CD8-positive, alpha-beta memory T cell (primary cell): ENCODE results near the gene ZFP64. TPM values are rescaled to one million over a fixed set of nuclear protein-coding genes. Genes with fewer than 3 reads are reported as not detected.

Experiments used
- CTCF ChIA-PET: fragments of 350-600 bp; sonication (Branson Sonifier 250); formaldehyde crosslinking; loops from one replicate; lab custom pipeline; 2021; ENCODE audit warnings: antibody characterized with exemption; lab: Charles Lee
- POLR2A ChIA-PET: fragments of 350-600 bp; sonication (Branson Sonifier 250); formaldehyde crosslinking; loops from one replicate; lab custom pipeline; 2021; ENCODE audit warnings: antibody characterized with exemption; lab: Charles Lee
- DNase-seq, 5 donors: peaks; one replicate each; pipeline versions ENCODE4 v3.0.0 to v3.0.0-alpha.2; 2020 to 2022; ENCODE audit warnings: mixed read lengths in 1 of 5
- H3K27ac ChIP-seq: one replicate; pipeline ENCODE4 v1.7.0; 2013; ENCODE audit warnings: low read depth, mild to moderate bottlenecking, low read length, moderate library complexity
- H3K27me3 ChIP-seq: 2 replicates; pipeline ENCODE4 v1.7.0; 2013; ENCODE audit warnings: low read length, mild to moderate bottlenecking; ENCODE audit not compliant: insufficient read depth, poor library complexity, severe bottlenecking
- H3K36me3 ChIP-seq: 2 replicates; pipeline ENCODE4 v1.7.0; 2013; ENCODE audit warnings: mild to moderate bottlenecking, low read length, moderate library complexity; ENCODE audit not compliant: insufficient read depth
- H3K4me1 ChIP-seq: 2 replicates; pipeline ENCODE4 v1.7.0; 2013; ENCODE audit warnings: mild to moderate bottlenecking, low read length, moderate library complexity; ENCODE audit not compliant: insufficient read depth
- H3K4me3 ChIP-seq: 2 replicates; pipeline ENCODE4 v1.7.0; 2013; ENCODE audit warnings: mild to moderate bottlenecking, low read length
- H3K9me3 ChIP-seq: 2 replicates; pipeline ENCODE4 v1.7.0; 2013; ENCODE audit warnings: mild to moderate bottlenecking, low read length
- H3K27ac Mint-ChIP-seq, 8 donors: one replicate each; pipeline ENCODE4 v1.8.0; 2020 to 2021; ENCODE audit warnings: mixed read lengths in 8 of 8, mild to moderate bottlenecking in 6 of 8, inconsistent platforms in 3 of 8, moderate library complexity in 3 of 8
- H3K27me3 Mint-ChIP-seq, 2 donors: one replicate each; pipeline ENCODE4 v1.8.0; 2020 to 2021; ENCODE audit warnings: mixed read lengths in 2 of 2, mild to moderate bottlenecking in 1 of 2, moderate library complexity in 1 of 2
- H3K36me3 Mint-ChIP-seq, 3 donors: one replicate each; pipeline ENCODE4 v1.8.0; 2020 to 2021; ENCODE audit warnings: mixed read lengths in 3 of 3, inconsistent platforms in 1 of 3, mild to moderate bottlenecking in 1 of 3
- H3K4me1 Mint-ChIP-seq, 3 donors: one replicate each; pipeline ENCODE4 v1.8.0; 2020 to 2021; ENCODE audit warnings: mixed read lengths in 3 of 3, inconsistent platforms in 1 of 3, mild to moderate bottlenecking in 1 of 3
- H3K4me3 Mint-ChIP-seq, 7 donors: one replicate each; pipeline ENCODE4 v1.8.0; 2020 to 2021; ENCODE audit warnings: mixed read lengths in 7 of 7, mild to moderate bottlenecking in 6 of 7, moderate library complexity in 4 of 7, inconsistent platforms in 2 of 7
- H3K9me3 Mint-ChIP-seq, 5 donors: one replicate each; pipeline ENCODE4 v1.8.0; 2020 to 2022; ENCODE audit warnings: mixed read lengths in 5 of 5, mild to moderate bottlenecking in 3 of 5, moderate library complexity in 2 of 5, inconsistent platforms in 1 of 5
- polyA plus RNA-seq: library from polyadenylated mRNA; unstranded; fragments of 300-500 nt; fragmentation: Illumina TruSeq; gene quantifications from one replicate; pipeline ENCODE4 v1.2.3, GENCODE V29; 2021
- total RNA-seq, 2 experiments: library from RNA; stranded (reverse); gene quantifications; one replicate each; pipeline ENCODE4 v1.2.3, GENCODE V29; 2021

ZFP64 gene
- total RNA-seq, result 10 to 100 TPM; 11.6 to 11.9 TPM
- 11.1 TPM for polyA plus RNA-seq

DNA sequence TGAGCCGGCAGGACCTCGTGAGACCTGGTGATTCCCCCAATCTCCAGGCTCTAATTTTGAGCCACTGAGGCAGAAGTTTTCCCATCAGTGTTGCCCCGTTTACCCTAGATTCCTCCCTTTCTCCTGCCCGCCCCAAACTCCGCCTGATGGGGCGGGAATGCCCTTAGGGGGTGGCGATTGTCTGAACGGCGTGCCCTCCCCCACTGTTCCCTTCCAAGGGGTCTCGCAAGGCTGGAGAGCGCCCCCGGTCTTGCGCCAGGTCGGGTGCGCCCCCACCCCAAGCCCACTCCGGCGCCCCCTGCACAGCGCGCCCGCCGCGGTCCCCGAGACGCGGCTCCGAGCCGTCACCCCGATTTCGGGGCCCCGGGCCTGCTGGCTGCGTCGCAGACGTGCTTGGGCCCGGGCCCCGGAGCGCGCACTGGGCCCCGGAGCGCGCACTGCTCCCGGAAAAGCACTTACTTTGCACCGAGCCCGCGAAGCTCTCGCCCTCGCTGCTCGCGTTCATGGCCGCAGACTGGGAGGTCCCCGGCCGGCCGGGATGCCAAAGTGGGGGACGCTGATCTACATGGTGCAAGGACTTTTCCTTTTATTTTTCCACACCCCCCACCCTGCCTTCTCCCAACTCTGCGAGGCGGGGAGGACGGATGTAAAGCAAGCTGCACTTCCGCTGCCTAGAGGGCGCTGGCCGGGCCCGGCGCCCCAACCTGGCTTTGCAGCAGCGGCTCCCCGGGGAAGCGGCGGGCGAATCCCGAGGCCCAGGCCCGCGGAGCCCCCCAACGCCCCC is at the start of gene ZFP64:
TSS of gene ZFP64 (minus strand) at position 648 of the 784 bp plus-strand sequence. CDS start at position 505, 143 bp downstream.
- peaks cover 17% of the 10 kb centered on the region for H3K4me1 ChIP-seq
- H3K27me3 Mint-ChIP-seq, result no peaks in the 10 kb centered on the region
- no peaks in the 10 kb centered on the region for H3K9me3 ChIP-seq
- POLR2A ChIA-PET, result interaction anchor here (0.6 kb wide), 1 partner anchor 524 kb away, joined by 3 read pairs; no protein-coding TSS in a partner anchor
- H3K4me3 ChIP-seq, result peak within 1 kb of the TSS; percentile 79
- H3K27ac ChIP-seq, result peak within 1 kb of the TSS; percentile 66
- H3K4me3 Mint-ChIP-seq, result peak within 1 kb of the TSS; percentile 88 to 98 (median 95)
- H3K36me3 ChIP-seq, result no peaks in the 10 kb centered on the region
- no peaks in the 10 kb centered on the region for H3K9me3 Mint-ChIP-seq
- DNase-seq, result peak; percentile 51 to 86 (median 77)
- peaks cover 20 to 26% (median 25%) of the 10 kb centered on the region in 3 donors for H3K4me1 Mint-ChIP-seq
- H3K27ac Mint-ChIP-seq, result peak within 1 kb of the TSS; percentile 72 to 98 (median 94)
- no peaks in the 10 kb centered on the region for H3K27me3 ChIP-seq
- CTCF ChIA-PET, result interaction anchor here (1.1 to 2.2 kb wide), 6 partner anchors 9 to 220 kb away, joined by 4 to 7 read pairs (median 4); no protein-coding TSS in a partner anchor
- peaks cover 0 to 17% (median 3%) of the 10 kb centered on the region in 3 donors for H3K36me3 Mint-ChIP-seq

DNA sequence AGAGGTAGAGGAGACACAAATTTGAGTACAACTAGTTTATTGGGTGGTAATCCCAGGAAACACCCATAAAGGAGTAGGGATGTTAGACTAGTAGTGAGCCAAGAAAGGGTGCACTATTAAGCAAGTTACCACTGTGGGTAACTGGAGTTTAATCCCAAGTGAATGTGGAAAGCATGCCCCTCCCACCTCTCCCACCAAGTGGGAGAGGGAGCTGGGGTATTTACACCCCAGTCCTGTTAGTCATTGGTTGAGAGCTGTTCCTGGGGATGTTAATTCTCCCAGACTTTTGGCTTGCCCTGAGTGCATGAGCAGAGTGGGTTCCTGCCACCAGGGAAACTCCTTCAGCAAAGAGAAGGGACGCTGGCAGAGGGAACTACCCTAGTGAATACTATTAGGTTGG is 49.2 kb upstream of the ZFP64 start:
- Histone ChIP-seq H3K4me1 (no peaks in the 10 kb centered on the region), H3K4me3 (no peak overlapping the region), H3K27ac (no peak overlapping the region), H3K36me3 (no peaks in the 10 kb centered on the region), H3K27me3 (no peaks in the 10 kb centered on the region), H3K9me3 (no peaks in the 10 kb centered on the region)
- Mint-ChIP-seq H3K9me3 (no peaks in the 10 kb centered on the region), H3K36me3 (no peaks in the 10 kb centered on the region), H3K27ac (no peak overlapping the region), H3K27me3 (peaks cover 8 to 16% of the 10 kb centered on the region in 2 donors), H3K4me1 (no peaks in the 10 kb centered on the region), H3K4me3 (no peak overlapping the region)
- CTCF ChIA-PET, result interaction anchor here (1.0 kb wide), 1 partner anchor 71 kb away, joined by 3 read pairs; no protein-coding TSS in a partner anchor
- POLR2A ChIA-PET, result interaction anchor here (0.7 kb wide), 1 partner anchor 303 kb away, joined by 3 read pairs; no protein-coding TSS in a partner anchor
- DNase-seq, result no peak

DNA sequence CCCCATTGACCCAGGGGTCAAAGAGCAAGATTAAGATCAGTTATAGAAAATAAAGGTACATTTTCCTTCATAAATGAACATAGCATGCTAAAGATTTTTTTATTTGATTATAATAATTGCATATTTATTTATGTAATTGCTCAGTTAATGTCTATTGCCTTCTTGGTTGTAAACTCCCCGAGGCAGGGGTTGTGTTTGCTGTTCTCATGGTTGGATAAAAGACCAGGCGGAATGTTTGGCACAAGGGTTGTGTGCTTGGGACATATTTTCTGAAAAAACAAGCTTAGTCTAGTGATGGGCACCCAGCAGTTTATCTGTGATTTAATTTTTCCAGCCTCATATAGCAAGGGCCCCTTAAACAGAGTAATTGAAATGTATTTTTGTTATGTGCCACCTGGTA is 47.5 kb upstream of the ZFP64 start:
- no peak overlapping the region for H3K4me3 ChIP-seq
- no peaks in the 10 kb centered on the region for H3K36me3 Mint-ChIP-seq
- POLR2A ChIA-PET, result no interaction called here

DNA sequence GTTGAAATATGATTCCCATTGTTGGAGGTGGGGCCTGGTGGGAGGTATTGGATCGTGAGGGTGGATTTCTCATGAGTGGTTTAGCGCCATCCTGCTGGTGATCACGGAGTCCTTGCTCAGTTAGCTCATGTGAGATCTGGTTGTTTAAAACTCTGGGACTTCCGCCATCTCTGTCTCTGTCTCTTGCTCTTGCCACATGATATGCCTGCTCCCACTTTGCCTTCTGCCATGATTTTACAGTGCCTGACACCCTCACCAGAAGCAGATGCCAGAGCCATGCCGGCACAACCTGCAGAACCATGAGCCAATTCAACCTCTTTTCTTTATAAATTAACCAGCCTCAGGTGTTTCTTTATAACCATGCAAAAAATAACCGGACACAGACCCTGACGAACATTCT is 44.7 kb upstream of the ZFP64 start:
- Histone ChIP-seq H3K4me1 (no peaks in the 10 kb centered on the region), H3K27ac (no peak overlapping the region), H3K36me3 (no peaks in the 10 kb centered on the region), H3K27me3 (no peaks in the 10 kb centered on the region), H3K9me3 (no peaks in the 10 kb centered on the region), H3K4me3 (no peak overlapping the region)
- Mint-ChIP-seq H3K4me3 (no peak overlapping the region), H3K36me3 (no peaks in the 10 kb centered on the region), H3K9me3 (no peaks in the 10 kb centered on the region), H3K27ac (no peak overlapping the region), H3K27me3 (peaks cover 7 to 17% of the 10 kb centered on the region in 2 donors), H3K4me1 (no peaks in the 10 kb centered on the region)
- ChIA-PET CTCF (no interaction called here), POLR2A (no interaction called here)
- DNase-seq, result no peak

More for the DNA sequence above, 47.5 kb upstream of the ZFP64 start:
- Mint-ChIP-seq H3K4me1 (no peaks in the 10 kb centered on the region), H3K27me3 (peaks cover 6 to 15% of the 10 kb centered on the region in 2 donors), H3K4me3 (no peak overlapping the region), H3K9me3 (no peaks in the 10 kb centered on the region), H3K27ac (no peak overlapping the region)
- no peaks in the 10 kb centered on the region for H3K27me3 ChIP-seq
- H3K4me1 ChIP-seq, result no peaks in the 10 kb centered on the region
- H3K36me3 ChIP-seq, result no peaks in the 10 kb centered on the region
- H3K27ac ChIP-seq, result no peak overlapping the region
- H3K9me3 ChIP-seq, result no peaks in the 10 kb centered on the region
- no peak for DNase-seq
- CTCF ChIA-PET, result no interaction called here

DNA sequence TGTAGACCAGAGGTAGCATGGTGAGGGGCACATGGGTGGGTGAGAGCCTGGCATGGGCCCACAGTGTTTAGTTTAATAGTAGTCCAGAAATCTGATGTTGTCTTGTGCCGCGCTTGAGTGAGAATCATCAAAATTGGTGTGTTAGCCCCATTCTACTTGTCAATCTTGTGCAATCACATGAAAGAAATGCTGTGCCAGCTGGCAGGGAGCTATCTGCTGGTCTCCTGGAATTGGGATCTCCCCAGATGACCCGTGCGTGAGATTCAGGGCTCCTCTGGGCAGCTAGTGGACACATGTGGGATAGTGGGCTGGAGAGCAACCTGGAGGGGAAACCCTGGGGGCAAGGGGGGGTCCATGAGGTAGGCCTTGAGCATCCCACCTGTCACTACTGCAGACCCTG is 43.5 kb upstream of the ZFP64 start:
- Histone ChIP-seq H3K4me3 (no peak overlapping the region), H3K27me3 (no peaks in the 10 kb centered on the region), H3K27ac (no peak overlapping the region), H3K4me1 (no peaks in the 10 kb centered on the region), H3K36me3 (no peaks in the 10 kb centered on the region), H3K9me3 (no peaks in the 10 kb centered on the region)
- DNase-seq, result no peak
- Mint-ChIP-seq H3K36me3 (no peaks in the 10 kb centered on the region), H3K4me1 (no peaks in the 10 kb centered on the region), H3K27me3 (peaks cover 1 to 12% of the 10 kb centered on the region in 2 donors), H3K27ac (no peak overlapping the region), H3K9me3 (no peaks in the 10 kb centered on the region), H3K4me3 (no peak overlapping the region)
- CTCF ChIA-PET, result interaction anchor here (1.1 kb wide), 1 partner anchor 77 kb away, joined by 3 read pairs; no protein-coding TSS in a partner anchor
- POLR2A ChIA-PET, result no interaction called here

DNA sequence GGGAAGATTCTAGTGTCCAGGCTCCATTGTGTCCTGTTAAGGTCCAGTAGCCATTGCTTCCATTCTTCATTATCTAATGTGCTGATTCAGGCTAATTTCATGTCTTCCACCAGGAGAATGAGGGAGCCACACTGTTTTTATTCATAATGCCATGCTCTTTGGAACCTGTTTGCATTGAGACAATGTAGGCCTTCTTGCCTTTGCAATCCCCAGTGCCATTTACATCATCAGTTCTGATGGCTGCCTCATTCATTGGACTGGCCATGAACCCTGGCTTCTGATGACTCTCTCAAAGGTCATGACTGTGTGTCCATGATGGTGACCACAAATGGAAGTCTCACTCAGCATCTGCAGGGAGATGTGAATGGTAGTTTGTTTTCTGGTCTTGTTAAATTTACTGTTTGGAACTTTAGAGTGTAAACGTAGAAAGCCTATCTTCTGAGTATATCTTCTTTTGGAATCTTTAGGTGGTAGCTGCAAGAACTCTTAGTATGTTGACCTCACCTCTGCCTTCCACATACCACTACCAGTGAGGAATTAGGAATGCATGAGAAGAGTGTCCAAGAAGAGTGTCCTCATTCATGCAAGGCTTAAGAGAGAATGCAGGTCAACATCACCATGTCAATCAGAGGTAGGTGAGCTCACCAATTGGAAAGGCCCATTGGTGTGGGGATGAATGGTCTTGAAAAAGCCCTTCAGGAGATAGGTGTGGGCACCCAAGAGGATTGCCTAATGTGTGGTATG is 42.9 kb upstream of the ZFP64 start:
- Mint-ChIP-seq H3K36me3 (no peaks in the 10 kb centered on the region), H3K9me3 (no peaks in the 10 kb centered on the region), H3K27me3 (peaks cover 1 to 14% of the 10 kb centered on the region in 2 donors), H3K27ac (no peak overlapping the region), H3K4me1 (no peaks in the 10 kb centered on the region), H3K4me3 (no peak overlapping the region)
- Histone ChIP-seq H3K27ac (no peak overlapping the region), H3K36me3 (no peaks in the 10 kb centered on the region), H3K4me1 (no peaks in the 10 kb centered on the region), H3K4me3 (no peak overlapping the region), H3K9me3 (no peaks in the 10 kb centered on the region), H3K27me3 (no peaks in the 10 kb centered on the region)
- ChIA-PET CTCF (interaction anchor here (1.1 kb wide), 1 partner anchor 77 kb away, joined by 3 read pairs; no protein-coding TSS in a partner anchor), POLR2A (no interaction called here)
- DNase-seq, result no peak

DNA sequence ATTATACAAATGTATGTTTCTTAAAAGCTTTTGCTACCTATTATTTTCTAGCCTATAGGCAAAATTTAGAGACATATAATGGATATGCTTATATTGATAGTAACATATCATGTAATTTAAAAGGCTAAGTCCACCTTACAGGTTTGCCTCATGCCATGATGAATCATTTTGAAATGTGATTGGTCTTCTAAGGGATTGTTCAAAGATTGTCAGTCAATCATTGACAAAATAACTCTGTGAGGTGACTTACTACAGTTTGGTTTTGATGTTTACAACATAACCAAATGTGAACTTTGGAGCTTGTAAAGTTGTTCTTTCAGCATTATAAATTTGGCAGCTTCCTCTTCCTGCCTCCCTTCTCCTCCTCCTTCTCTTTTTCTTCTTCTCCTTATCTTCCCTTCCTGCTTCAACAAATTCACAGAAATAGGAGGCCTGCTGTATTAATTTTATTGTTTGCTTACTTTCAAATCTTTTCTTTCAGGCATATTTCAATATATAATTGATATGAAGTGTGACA is 39.7 kb upstream of the ZFP64 start:
- ChIA-PET CTCF (no interaction called here), POLR2A (no interaction called here)
- peaks cover 9 to 27% of the 10 kb centered on the region in 2 donors for H3K27me3 Mint-ChIP-seq
- H3K9me3 Mint-ChIP-seq, result no peaks in the 10 kb centered on the region
- Histone ChIP-seq H3K27me3 (no peaks in the 10 kb centered on the region), H3K36me3 (no peaks in the 10 kb centered on the region), H3K4me1 (no peaks in the 10 kb centered on the region), H3K27ac (no peak overlapping the region), H3K4me3 (no peak overlapping the region), H3K9me3 (no peaks in the 10 kb centered on the region)
- H3K4me1 Mint-ChIP-seq, result no peaks in the 10 kb centered on the region
- no peak overlapping the region for H3K4me3 Mint-ChIP-seq
- no peak overlapping the region for H3K27ac Mint-ChIP-seq
- H3K36me3 Mint-ChIP-seq, result no peaks in the 10 kb centered on the region
- DNase-seq, result no peak
